ENCODE measurements around the gene LEKR1.

LEKR1 gene

GRCh38 chr3:156997351-156997750 is 171.2 kb downstream of the LEKR1 start:
- DNase-seq = peak; percentile 16

GRCh38 chr3:157001221-157001957 is 175.2 kb downstream of the LEKR1 start:
- no peak for DNase-seq

- no peak for DNase-seq
Measured at GRCh38 chr3:157021679-157022078, 195.5 kb downstream of the LEKR1 start.

GRCh38 chr3:157023226-157023625 is 197.1 kb downstream of the LEKR1 start:
- no peak for DNase-seq

- no peak for DNase-seq
Measured at GRCh38 chr3:157026091-157026490, 199.9 kb downstream of the LEKR1 start.

GRCh38 chr3:157027861-157028745 is 201.9 kb downstream of the LEKR1 start:
- no peak for DNase-seq

GRCh38 chr3:157029365-157029790 is 203.2 kb downstream of the LEKR1 start:
- no peak for DNase-seq

- DNase-seq = no peak
Measured at GRCh38 chr3:157030712-157031111, 204.6 kb downstream of the LEKR1 start.

GRCh38 chr3:157033001-157033400 is 206.8 kb downstream of the LEKR1 start:
- DNase-seq = no peak

GRCh38 chr3:157040456-157040855 is 214.3 kb downstream of the LEKR1 start:
- no peak for DNase-seq

- no peak for DNase-seq
Measured at GRCh38 chr3:157042226-157042625, 216.1 kb downstream of the LEKR1 start.

GRCh38 chr3:157043771-157044170 is 217.6 kb downstream of the LEKR1 start:
- no peak for DNase-seq

- no peak for DNase-seq
Measured at GRCh38 chr3:157045238-157045850, 219.2 kb downstream of the LEKR1 start.

- no peak for DNase-seq
Measured at GRCh38 chr3:157046520-157046919, 220.4 kb downstream of the LEKR1 start.

- DNase-seq = no peak
Measured at GRCh38 chr3:157051055-157051454, 224.9 kb downstream of the LEKR1 start.

- no peak for DNase-seq
Measured at GRCh38 chr3:157051591-157051990, 225.4 kb downstream of the LEKR1 start.

- no peak for DNase-seq
Measured at GRCh38 chr3:157056035-157056434, 229.9 kb downstream of the LEKR1 start.

- DNase-seq = no peak
Measured at GRCh38 chr3:157058392-157059071, 232.4 kb downstream of the LEKR1 start.

GRCh38 chr3:157059181-157059580 is 233.0 kb downstream of the LEKR1 start:
- DNase-seq = no peak

- no peak for DNase-seq
Measured at GRCh38 chr3:157059661-157060060, 233.5 kb downstream of the LEKR1 start.

- peak; percentile 98 for DNase-seq
Measured at GRCh38 chr3:157061265-157061664, 235.1 kb downstream of the LEKR1 start.

- DNase-seq = no peak
Measured at GRCh38 chr3:157063469-157063868, 237.3 kb downstream of the LEKR1 start.

- DNase-seq = peak; percentile 90
Measured at GRCh38 chr3:157063926-157064325, 237.8 kb downstream of the LEKR1 start.
